Measurements from ENCODE around the gene MACROD2.

MACROD2 gene

DNA sequence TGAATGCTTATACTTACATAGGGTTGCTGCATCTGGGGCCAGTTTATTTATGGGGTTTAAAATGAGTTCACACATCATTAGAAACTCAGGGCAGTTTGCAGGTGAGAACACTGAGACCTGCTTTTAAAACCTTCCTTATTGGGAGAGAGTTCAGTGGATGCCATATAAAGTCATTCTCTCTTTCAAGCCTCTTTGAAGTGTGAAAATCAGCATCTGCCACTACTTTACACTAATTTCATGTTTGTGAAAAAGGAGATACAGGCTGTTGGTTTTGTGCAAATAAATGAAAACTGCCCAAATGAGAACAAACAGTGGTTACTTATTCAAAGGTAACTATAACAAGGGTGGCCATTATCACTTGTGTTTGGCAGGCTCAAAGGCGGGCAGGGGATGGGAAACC, 2047.4 kb downstream of the MACROD2 start:
- no peak overlapping the region for H3K4me3 ChIP-seq (ENCODE audit: low read depth, low read length)
- in situ Hi-C loops (cut with HindIII; ENCODE audit: low sequenced_read_pairs) = no loop called here
- TF ChIP-seq, protein P1, sequence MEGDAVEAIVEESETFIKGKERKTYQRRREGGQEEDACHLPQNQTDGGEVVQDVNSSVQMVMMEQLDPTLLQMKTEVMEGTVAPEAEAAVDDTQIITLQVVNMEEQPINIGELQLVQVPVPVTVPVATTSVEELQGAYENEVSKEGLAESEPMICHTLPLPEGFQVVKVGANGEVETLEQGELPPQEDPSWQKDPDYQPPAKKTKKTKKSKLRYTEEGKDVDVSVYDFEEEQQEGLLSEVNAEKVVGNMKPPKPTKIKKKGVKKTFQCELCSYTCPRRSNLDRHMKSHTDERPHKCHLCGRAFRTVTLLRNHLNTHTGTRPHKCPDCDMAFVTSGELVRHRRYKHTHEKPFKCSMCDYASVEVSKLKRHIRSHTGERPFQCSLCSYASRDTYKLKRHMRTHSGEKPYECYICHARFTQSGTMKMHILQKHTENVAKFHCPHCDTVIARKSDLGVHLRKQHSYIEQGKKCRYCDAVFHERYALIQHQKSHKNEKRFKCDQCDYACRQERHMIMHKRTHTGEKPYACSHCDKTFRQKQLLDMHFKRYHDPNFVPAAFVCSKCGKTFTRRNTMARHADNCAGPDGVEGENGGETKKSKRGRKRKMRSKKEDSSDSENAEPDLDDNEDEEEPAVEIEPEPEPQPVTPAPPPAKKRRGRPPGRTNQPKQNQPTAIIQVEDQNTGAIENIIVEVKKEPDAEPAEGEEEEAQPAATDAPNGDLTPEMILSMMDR (IDR thresholded peaks at IDR 0.05; ENCODE audit: low read depth, low read length, missing control alignments) = no peak
- DNase-seq (ENCODE audit: low read depth) = no peak

GRCh38 chr20:16043931-16044330, 2048.6 kb downstream of the MACROD2 start:
- no peak overlapping the region for H3K4me3 ChIP-seq (ENCODE audit: low read depth, low read length)
- no peak for DNase-seq (ENCODE audit: low read depth)
- in situ Hi-C loops (cut with HindIII; ENCODE audit: low sequenced_read_pairs) = no loop called here
- TF ChIP-seq, protein P1 (IDR thresholded peaks at IDR 0.05; ENCODE audit: low read depth, low read length, missing control alignments) = no peak

- H3K4me3 ChIP-seq (ENCODE audit: low read depth, low read length) = no peak overlapping the region
- TF ChIP-seq, protein P1 (IDR thresholded peaks at IDR 0.05; ENCODE audit: low read depth, low read length, missing control alignments) = no peak
- no peak for DNase-seq (ENCODE audit: low read depth)
- in situ Hi-C loops (cut with HindIII; ENCODE audit: low sequenced_read_pairs) = no loop called here
Measured at GRCh38 chr20:16048876-16049275, 2053.6 kb downstream of the MACROD2 start.

- TF ChIP-seq, protein P1 (IDR thresholded peaks at IDR 0.05; ENCODE audit: low read depth, low read length, missing control alignments) = no peak
- in situ Hi-C loops (cut with HindIII; ENCODE audit: low sequenced_read_pairs) = no loop called here
- DNase-seq (ENCODE audit: low read depth) = no peak
- H3K4me3 ChIP-seq (ENCODE audit: low read depth, low read length) = no peak overlapping the region
Measured at GRCh38 chr20:16049529-16050093, 2054.3 kb downstream of the MACROD2 start.

GRCh38 chr20:16050366-16050765, 2055.1 kb downstream of the MACROD2 start:
- in situ Hi-C loops (cut with HindIII; ENCODE audit: low sequenced_read_pairs) = no loop called here

DNA sequence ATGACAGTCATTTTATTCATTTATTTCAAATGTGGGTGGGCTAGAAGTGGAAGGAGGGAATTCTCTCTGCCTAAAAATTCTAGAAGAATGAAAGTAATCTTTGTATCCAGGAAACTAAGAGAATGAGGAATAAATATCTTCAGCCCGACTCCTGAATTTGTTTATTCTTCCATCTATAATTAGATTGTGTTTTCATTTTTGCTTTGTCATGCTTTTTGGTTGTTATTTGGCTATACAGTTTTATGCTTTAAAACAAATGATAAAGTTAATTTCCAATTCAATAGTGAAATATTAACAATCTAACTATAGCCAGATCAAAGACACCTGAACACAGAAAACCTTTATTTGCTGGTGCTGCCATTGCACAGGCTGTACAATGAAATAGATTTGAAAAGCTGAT, 2056.7 kb downstream of the MACROD2 start:
- TF ChIP-seq, protein P1 (IDR thresholded peaks at IDR 0.05; ENCODE audit: low read depth, low read length, missing control alignments) = no peak
- in situ Hi-C loops (cut with HindIII; ENCODE audit: low sequenced_read_pairs) = no loop called here
- DNase-seq (ENCODE audit: low read depth) = no peak
- H3K4me3 ChIP-seq (ENCODE audit: low read depth, low read length) = no peak overlapping the region

More at GRCh38 chr20:16050366-16050765, 2055.1 kb downstream of the MACROD2 start:
- TF ChIP-seq, protein P1 (IDR thresholded peaks at IDR 0.05; ENCODE audit: low read depth, low read length, missing control alignments) = no peak
- no peak for DNase-seq (ENCODE audit: low read depth)
- H3K4me3 ChIP-seq (ENCODE audit: low read depth, low read length) = no peak overlapping the region

Data from astrocyte of the cerebellum (primary cell).